Left lung (tissue), 10 donors: ENCODE results near the gene TMPRSS2. TPM values are rescaled to one million over a fixed set of nuclear protein-coding genes. Genes with fewer than 3 reads are reported as not detected.

Experiments used
- ATAC-seq: fragments of 200-7000 bp; cut with Tn5 transposase; one replicate; pipeline ENCODE4 v1.9.1; 2020; ENCODE audit warnings: moderate library complexity
- DNase-seq, 4 donors: peaks; one replicate each; pipeline ENCODE4 v3.0.0-alpha.2; 2013 to 2020
- H3K27ac ChIP-seq, 2 donors: fragments of 200-600 bp; sonication (generic) in 1 of 2; one replicate each; pipeline versions ENCODE4 v1.5.0 to v1.8.0; 2020 to 2021
- H3K27me3 ChIP-seq, 2 donors: fragments of 200-600 bp; sonication (generic) in 1 of 2; one replicate each; pipeline versions ENCODE4 v1.5.0 to v1.8.0; 2020 to 2021
- H3K36me3 ChIP-seq, 2 donors: fragments of 200-600 bp; sonication (generic) in 1 of 2; one replicate each; pipeline versions ENCODE4 v1.5.0 to v1.8.0; 2020 to 2021
- H3K4me1 ChIP-seq, 2 donors: fragments of 200-600 bp; one replicate each; pipeline ENCODE4 v1.8.0; 2021
- H3K4me3 ChIP-seq, 2 donors: fragments of 200-600 bp; sonication (generic) in 1 of 2; one replicate each; pipeline versions ENCODE4 v1.5.0 to v1.8.0; 2020 to 2021; ENCODE audit warnings: mild to moderate bottlenecking in 1 of 2
- H3K9me3 ChIP-seq, 2 donors: fragments of 200-600 bp; sonication (generic) in 1 of 2; one replicate each; pipeline versions ENCODE4 v1.5.0 to v1.8.0; 2020 to 2021
- intact Hi-C, 2 donors: fragments of 100-400 bp; cut with DNase I; formaldehyde crosslinking; loops; one replicate each; pipeline versions ENCODE4 v1.11.2 to v1.14.2; 2022
- polyA plus RNA-seq, 6 donors: library from polyadenylated mRNA; unstranded; fragments of 120-200 nt; gene quantifications; one replicate each; pipeline ENCODE4 v1.2.1, GENCODE V29; 2013; ENCODE audit not compliant: insufficient read length in 6 of 6
- total RNA-seq, 2 donors: library from RNA; stranded (reverse); fragmentation: NEBNext Ultra II Directional; extraction: Animal tissue kit (Norgen Biotek cat#: 25700); gene quantifications; one replicate each; pipeline ENCODE4 v1.2.1, GENCODE V29; 2021
- TF ChIP-seq, protein P1 (sequence below), 2 donors: fragments of 200-600 bp; sonication (generic) in 1 of 2; IDR thresholded peaks; one replicate each; pipeline versions ENCODE4 v1.5.0 to v1.8.0; 2021; ENCODE audit warnings: antibody characterized with exemption in 2 of 2
- donor health status: DM: no; HTN: yes; CAD: no.
- donor health status: DM: no; HTN: no; CAD: no.

The TMPRSS2 gene
- total and polyA plus RNA-seq, 8 donors: 38.2 to 137 (median 52.7) TPM

GRCh38 chr21:41491412-41491811, 16.5 kb downstream of the TMPRSS2 start:
- TF ChIP-seq, protein P1, sequence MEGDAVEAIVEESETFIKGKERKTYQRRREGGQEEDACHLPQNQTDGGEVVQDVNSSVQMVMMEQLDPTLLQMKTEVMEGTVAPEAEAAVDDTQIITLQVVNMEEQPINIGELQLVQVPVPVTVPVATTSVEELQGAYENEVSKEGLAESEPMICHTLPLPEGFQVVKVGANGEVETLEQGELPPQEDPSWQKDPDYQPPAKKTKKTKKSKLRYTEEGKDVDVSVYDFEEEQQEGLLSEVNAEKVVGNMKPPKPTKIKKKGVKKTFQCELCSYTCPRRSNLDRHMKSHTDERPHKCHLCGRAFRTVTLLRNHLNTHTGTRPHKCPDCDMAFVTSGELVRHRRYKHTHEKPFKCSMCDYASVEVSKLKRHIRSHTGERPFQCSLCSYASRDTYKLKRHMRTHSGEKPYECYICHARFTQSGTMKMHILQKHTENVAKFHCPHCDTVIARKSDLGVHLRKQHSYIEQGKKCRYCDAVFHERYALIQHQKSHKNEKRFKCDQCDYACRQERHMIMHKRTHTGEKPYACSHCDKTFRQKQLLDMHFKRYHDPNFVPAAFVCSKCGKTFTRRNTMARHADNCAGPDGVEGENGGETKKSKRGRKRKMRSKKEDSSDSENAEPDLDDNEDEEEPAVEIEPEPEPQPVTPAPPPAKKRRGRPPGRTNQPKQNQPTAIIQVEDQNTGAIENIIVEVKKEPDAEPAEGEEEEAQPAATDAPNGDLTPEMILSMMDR (IDR thresholded peaks at IDR 0.05): no peak
- Histone ChIP-seq H3K27ac (no peak overlapping the region), H3K27me3 (no peaks in the 10 kb centered on the region), H3K4me3 (no peak overlapping the region), H3K9me3 (no peaks in the 10 kb centered on the region), H3K36me3 (peaks cover 0 to 15% of the 10 kb centered on the region in 2 donors), H3K4me1 (peaks cover 0 to under 1% of the 10 kb centered on the region in 2 donors)
- intact Hi-C loops: no loop called here
- DNase-seq (no peak), ATAC-seq (no peak)

DNA sequence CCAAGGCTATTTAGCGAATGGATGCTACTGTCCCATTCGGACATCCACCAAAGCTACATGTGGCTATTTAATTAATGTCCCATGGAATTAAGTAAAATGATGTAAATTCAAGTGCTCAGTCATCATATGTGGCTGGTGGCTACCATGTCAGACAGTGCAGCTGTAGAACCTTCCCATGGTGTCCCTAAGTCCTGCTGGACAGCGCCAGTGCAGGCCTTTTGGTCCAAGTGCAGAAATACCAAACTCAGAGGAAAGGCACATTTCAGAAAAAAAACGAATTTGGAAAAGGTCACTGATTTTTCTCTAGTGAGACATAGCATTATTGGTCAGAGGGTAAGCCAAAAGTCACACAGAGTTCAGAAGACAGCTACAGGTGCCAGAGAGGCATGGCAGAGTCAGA, 17.6 kb downstream of the TMPRSS2 start:
- TF ChIP-seq, protein P1 (IDR thresholded peaks at IDR 0.05): no peak
- Histone ChIP-seq H3K36me3 (peaks cover 0 to 15% of the 10 kb centered on the region in 2 donors), H3K27ac (no peak overlapping the region), H3K9me3 (no peaks in the 10 kb centered on the region), H3K4me3 (no peak overlapping the region), H3K4me1 (peaks cover 0 to 5% of the 10 kb centered on the region in 2 donors), H3K27me3 (no peaks in the 10 kb centered on the region)
- DNase-seq (no peak), ATAC-seq (no peak)
- intact Hi-C loops: no loop called here

- Histone ChIP-seq H3K4me1 (peaks cover 0 to 5% of the 10 kb centered on the region in 2 donors), H3K9me3 (no peaks in the 10 kb centered on the region), H3K27me3 (no peaks in the 10 kb centered on the region), H3K4me3 (no peak overlapping the region), H3K27ac (no peak overlapping the region), H3K36me3 (peaks cover 0 to 15% of the 10 kb centered on the region in 2 donors)
- DNase-seq: no peak
- no peak for ATAC-seq
- intact Hi-C loops: no loop called here
- TF ChIP-seq, protein P1 (IDR thresholded peaks at IDR 0.05): no peak
These were observed 18.6 kb downstream of the TMPRSS2 start for GRCh38 chr21:41489329-41489728.

DNA sequence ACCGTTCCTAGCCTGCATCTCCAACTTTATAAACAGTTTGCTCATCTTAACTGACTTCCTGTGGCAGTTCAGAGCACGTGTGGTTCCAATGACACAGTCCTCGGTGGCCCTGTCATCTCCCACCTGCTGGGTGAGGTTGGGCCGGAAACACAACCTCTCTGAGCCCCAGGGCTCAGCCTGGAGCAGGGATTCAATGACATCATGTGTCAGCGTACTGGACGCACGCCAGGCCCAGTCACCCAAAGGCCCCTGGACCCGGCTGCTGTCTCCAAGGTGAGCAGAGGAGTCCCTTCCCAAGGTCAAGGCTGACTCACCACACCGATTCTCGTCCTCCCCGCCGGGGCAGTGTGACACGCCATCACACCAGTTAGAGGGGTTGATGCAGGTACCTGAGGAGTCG, 19.9 kb downstream of the TMPRSS2 start:
- no peaks in the 10 kb centered on the region for H3K27me3 ChIP-seq
- no peaks in the 10 kb centered on the region for H3K9me3 ChIP-seq
- peaks cover 0 to 11% of the 10 kb centered on the region in 2 donors for H3K4me1 ChIP-seq
- DNase-seq (no peak), ATAC-seq (no peak)
- intact Hi-C loops: no loop called here
- TF ChIP-seq, protein P1 (IDR thresholded peaks at IDR 0.05): no peak
- H3K4me3 ChIP-seq: no peak overlapping the region
- peaks cover 0 to 15% of the 10 kb centered on the region in 2 donors for H3K36me3 ChIP-seq
- H3K27ac ChIP-seq: no peak overlapping the region

GRCh38 chr21:41487082-41487481, 20.9 kb downstream of the TMPRSS2 start:
- Histone ChIP-seq H3K9me3 (no peaks in the 10 kb centered on the region), H3K27ac (peak overlapping the region in 1 of 2 donors; percentile 76), H3K4me3 (no peak overlapping the region), H3K36me3 (peaks cover 0 to 15% of the 10 kb centered on the region in 2 donors), H3K27me3 (no peaks in the 10 kb centered on the region), H3K4me1 (peaks cover 1 to 11% of the 10 kb centered on the region in 2 donors)
- intact Hi-C loops: no loop called here
- DNase-seq (no peak), ATAC-seq (no peak)
- TF ChIP-seq, protein P1 (IDR thresholded peaks at IDR 0.05): no peak
